OCI-LY7 (cell line): ENCODE data around the gene TST.

Experiments used
- EZH2phosphoT487 ChIP-seq: fragments of 200-600 bp; sonication (generic); IDR thresholded peaks from 2 replicates; pipeline ENCODE4 v1.6.1; 2018; ENCODE audit warnings: low read depth, borderline replicate concordance, mild to moderate bottlenecking, mixed run types, antibody characterized with exemption, low read length, moderate library complexity, mixed read lengths
- TF ChIP-seq, protein P1 (sequence below): fragments of 200-600 bp; sonication (generic); conservative IDR thresholded peaks from 2 replicates; pipeline ENCODE4 v1.5.1; 2014; ENCODE audit warnings: mild to moderate bottlenecking, antibody characterized with exemption, low read length, moderate library complexity, mixed read lengths

DNA sequence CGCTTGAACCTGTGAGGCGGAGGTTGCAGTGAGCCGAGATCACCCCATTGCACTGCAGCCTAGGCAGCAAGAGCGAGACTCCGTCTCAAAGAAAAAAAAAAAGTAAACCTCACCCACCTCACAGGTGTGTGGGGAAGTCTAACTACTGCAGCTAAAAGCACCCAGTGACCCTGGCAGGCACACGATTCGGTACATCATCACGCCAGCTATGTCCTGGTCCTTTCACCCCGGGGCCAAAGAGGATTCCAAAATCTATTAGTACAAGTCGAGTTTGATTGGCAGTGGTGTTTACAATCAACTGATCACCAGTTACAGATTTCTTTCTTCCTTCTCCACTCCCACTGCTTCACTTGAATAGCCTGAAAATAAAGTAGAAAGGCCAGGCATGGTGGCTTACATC, 6.3 kb downstream of the TST start:
- TF ChIP-seq, protein P1, sequence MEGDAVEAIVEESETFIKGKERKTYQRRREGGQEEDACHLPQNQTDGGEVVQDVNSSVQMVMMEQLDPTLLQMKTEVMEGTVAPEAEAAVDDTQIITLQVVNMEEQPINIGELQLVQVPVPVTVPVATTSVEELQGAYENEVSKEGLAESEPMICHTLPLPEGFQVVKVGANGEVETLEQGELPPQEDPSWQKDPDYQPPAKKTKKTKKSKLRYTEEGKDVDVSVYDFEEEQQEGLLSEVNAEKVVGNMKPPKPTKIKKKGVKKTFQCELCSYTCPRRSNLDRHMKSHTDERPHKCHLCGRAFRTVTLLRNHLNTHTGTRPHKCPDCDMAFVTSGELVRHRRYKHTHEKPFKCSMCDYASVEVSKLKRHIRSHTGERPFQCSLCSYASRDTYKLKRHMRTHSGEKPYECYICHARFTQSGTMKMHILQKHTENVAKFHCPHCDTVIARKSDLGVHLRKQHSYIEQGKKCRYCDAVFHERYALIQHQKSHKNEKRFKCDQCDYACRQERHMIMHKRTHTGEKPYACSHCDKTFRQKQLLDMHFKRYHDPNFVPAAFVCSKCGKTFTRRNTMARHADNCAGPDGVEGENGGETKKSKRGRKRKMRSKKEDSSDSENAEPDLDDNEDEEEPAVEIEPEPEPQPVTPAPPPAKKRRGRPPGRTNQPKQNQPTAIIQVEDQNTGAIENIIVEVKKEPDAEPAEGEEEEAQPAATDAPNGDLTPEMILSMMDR: no peak
- TF ChIP-seq EZH2phosphoT487: no peak
